ENCODE measurements around the gene CSE1L.

GRCh38 chr20:49133571-49133970 lies 87.5 kb downstream of the CSE1L start:
- no peak for TF ChIP-seq POLR2A (IDR thresholded peaks at IDR 0.05)
- TF ChIP-seq CTCF (IDR thresholded peaks at IDR 0.05): no peak
